ENCODE data around the gene COL6A2.
"Not testable (repeated sequence)": the region's sequence is repeated elsewhere in the genome, so short reads cannot be mapped to it uniquely, and the experiment has no call there.

The COL6A2 gene

DNA sequence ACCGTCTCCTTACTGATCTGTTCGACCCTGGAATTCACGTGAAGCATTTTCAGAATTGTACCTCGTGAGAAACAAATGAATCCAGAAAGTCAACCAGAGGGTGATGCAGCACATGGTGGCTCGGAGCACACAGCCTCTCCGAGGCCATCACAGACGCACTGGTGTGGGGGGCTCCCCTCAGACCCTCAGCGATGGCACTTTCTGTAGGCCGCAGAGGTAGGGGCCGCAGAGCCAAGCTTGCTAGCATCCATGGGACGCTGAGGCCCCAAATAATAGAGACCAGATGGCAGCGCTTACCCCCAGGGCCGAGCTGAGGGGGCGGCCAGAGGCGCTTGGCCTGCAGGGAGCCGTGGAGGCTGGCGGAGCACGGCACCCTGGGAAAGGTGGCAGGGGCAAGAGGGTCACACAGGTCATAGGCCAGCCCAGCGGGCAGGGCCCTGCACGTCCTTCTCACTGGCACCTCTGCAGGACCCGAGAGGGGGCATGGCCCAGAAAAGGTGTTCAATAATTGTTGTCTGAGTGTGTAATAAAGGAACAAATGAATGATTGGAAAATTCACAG is 28.1 kb upstream of the COL6A2 start:
- Histone ChIP-seq H3K4me1 (ENCODE audit: insufficient read depth, low read length) (peaks cover 27% of the 10 kb centered on the region), H3K36me3 (ENCODE audit: insufficient read depth, low read length) (no peaks in the 10 kb centered on the region), H3K27ac (ENCODE audit: low read depth, low read length) (no peak overlapping the region), H3K9ac (ENCODE audit: low read length) (no peak overlapping the region), H3K4me3 (ENCODE audit: low read depth in 1 of 2, low read length in 2 of 2) (no peak overlapping the region), H3K27me3 (ENCODE audit: control insufficient read depth in 1 of 2, insufficient read depth in 2 of 2, low read length in 2 of 2) (no peaks in the 10 kb centered on the region), H3K9me3 (ENCODE audit: low read length) (no peaks in the 10 kb centered on the region)

- Histone ChIP-seq H3K4me3 (ENCODE audit: low read depth in 1 of 2, low read length in 2 of 2) (no peak overlapping the region), H3K9me3 (ENCODE audit: low read length) (no peaks in the 10 kb centered on the region), H3K27ac (ENCODE audit: low read depth, low read length) (no peak overlapping the region), H3K27me3 (ENCODE audit: control insufficient read depth in 1 of 2, insufficient read depth in 2 of 2, low read length in 2 of 2) (no peaks in the 10 kb centered on the region), H3K36me3 (ENCODE audit: insufficient read depth, low read length) (no peaks in the 10 kb centered on the region), H3K4me1 (ENCODE audit: insufficient read depth, low read length) (peaks cover 21% of the 10 kb centered on the region), H3K9ac (ENCODE audit: low read length) (no peak overlapping the region)
Observed at GRCh38 chr21:46071082-46071481, 26.8 kb upstream of the COL6A2 start.

- H3K27me3 ChIP-seq (ENCODE audit: control insufficient read depth in 1 of 2, insufficient read depth in 2 of 2, low read length in 2 of 2); H3K9me3 ChIP-seq (ENCODE audit: low read length); H3K36me3 ChIP-seq (ENCODE audit: insufficient read depth, low read length); H3K4me3 ChIP-seq (ENCODE audit: low read depth in 1 of 2, low read length in 2 of 2); H3K27ac ChIP-seq (ENCODE audit: low read depth, low read length); H3K9ac ChIP-seq (ENCODE audit: low read length): not testable (repeated sequence)
- peaks cover 26% of the 10 kb centered on the region for H3K4me1 ChIP-seq (ENCODE audit: insufficient read depth, low read length)
Observed at GRCh38 chr21:46076724-46077123, 21.2 kb upstream of the COL6A2 start.

GRCh38 chr21:46077674-46078101 is 20.2 kb upstream of the COL6A2 start:
- Histone ChIP-seq H3K27ac (ENCODE audit: low read depth, low read length) (no peak overlapping the region), H3K36me3 (ENCODE audit: insufficient read depth, low read length) (no peaks in the 10 kb centered on the region), H3K4me3 (ENCODE audit: low read depth in 1 of 2, low read length in 2 of 2) (no peak overlapping the region), H3K9me3 (ENCODE audit: low read length) (no peaks in the 10 kb centered on the region), H3K9ac (ENCODE audit: low read length) (no peak overlapping the region), H3K27me3 (ENCODE audit: control insufficient read depth in 1 of 2, insufficient read depth in 2 of 2, low read length in 2 of 2) (no peaks in the 10 kb centered on the region), H3K4me1 (ENCODE audit: insufficient read depth, low read length) (peaks cover 26% of the 10 kb centered on the region)

GRCh38 chr21:46078322-46078977 is 19.5 kb upstream of the COL6A2 start:
- H3K27ac ChIP-seq (ENCODE audit: low read depth, low read length), result no peak overlapping the region

DNA sequence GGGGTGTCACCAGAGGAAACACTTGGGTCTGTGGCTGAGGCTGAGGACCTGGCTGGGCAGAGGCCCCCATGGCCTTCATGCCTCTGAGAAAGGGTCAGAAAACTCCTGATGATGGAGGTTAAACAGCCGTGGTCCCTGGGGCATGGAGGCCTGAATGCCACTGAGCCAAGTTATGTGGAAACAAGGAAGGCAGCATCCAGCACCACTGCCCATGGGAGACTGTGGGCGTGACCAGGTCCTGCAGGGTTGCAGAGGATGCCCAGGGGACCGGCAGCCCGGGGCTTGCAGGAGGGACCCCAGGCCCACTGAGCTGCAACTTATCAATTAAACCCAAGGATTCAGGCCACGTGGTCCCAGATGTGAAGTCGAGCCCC is 18.9 kb upstream of the COL6A2 start:
- H3K27ac ChIP-seq (ENCODE audit: low read depth, low read length), result no peak overlapping the region

More at GRCh38 chr21:46078322-46078977, 19.5 kb upstream of the COL6A2 start:
- H3K27me3 ChIP-seq (ENCODE audit: control insufficient read depth in 1 of 2, insufficient read depth in 2 of 2, low read length in 2 of 2), result no peaks in the 10 kb centered on the region
- peaks cover 26% of the 10 kb centered on the region for H3K4me1 ChIP-seq (ENCODE audit: insufficient read depth, low read length)
- H3K9me3 ChIP-seq (ENCODE audit: low read length), result no peaks in the 10 kb centered on the region
- H3K9ac ChIP-seq (ENCODE audit: low read length), result no peak overlapping the region
- H3K4me3 ChIP-seq (ENCODE audit: low read depth in 1 of 2, low read length in 2 of 2), result no peak overlapping the region
- no peaks in the 10 kb centered on the region for H3K36me3 ChIP-seq (ENCODE audit: insufficient read depth, low read length)

DNA sequence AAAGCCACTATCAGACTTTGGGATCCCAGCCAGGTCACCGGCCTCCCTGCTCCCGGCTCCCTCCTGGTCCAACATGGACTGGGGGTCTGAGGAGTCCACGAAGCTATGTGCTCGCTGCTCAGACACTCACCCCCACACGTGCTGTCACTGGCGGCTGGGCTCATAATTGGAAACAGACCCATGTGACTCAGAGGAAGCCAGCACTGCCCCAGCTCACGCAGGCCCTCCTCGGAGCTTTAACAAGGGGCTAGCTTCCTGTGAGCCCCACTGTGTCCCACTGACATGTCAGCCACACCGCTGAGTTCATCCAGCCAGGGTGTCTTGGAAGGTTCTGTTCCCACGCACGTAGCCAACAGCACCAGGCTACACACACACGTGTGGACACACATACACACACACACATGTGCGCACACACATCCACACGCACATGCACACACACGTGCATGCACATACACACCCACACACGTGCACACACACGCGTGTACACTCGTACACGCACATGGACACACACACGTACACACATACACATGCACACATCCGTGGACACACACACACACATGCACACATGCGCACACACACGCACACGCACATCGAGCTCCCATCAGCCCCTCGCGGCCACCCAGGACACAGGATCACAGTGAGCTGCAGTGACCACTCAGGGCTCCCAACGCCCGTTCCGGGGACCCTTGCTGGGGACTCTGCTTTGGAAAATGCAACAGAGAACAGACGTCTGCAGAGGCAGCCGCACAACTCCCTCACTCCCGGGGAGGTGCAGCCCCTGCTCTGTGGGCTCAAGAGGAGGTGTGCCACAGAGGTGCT is 18.4 kb upstream of the COL6A2 start:
- Histone ChIP-seq H3K9me3 (ENCODE audit: low read length) (no peaks in the 10 kb centered on the region), H3K27ac (ENCODE audit: low read depth, low read length) (no peak overlapping the region)

More for the DNA sequence above, 18.9 kb upstream of the COL6A2 start:
- H3K9ac ChIP-seq (ENCODE audit: low read length), result no peak overlapping the region
- no peak overlapping the region for H3K4me3 ChIP-seq (ENCODE audit: low read depth in 1 of 2, low read length in 2 of 2)
- no peaks in the 10 kb centered on the region for H3K27me3 ChIP-seq (ENCODE audit: control insufficient read depth in 1 of 2, insufficient read depth in 2 of 2, low read length in 2 of 2)
- H3K4me1 ChIP-seq (ENCODE audit: insufficient read depth, low read length), result peaks cover 26% of the 10 kb centered on the region
- no peaks in the 10 kb centered on the region for H3K36me3 ChIP-seq (ENCODE audit: insufficient read depth, low read length)
- H3K9me3 ChIP-seq (ENCODE audit: low read length), result no peaks in the 10 kb centered on the region

GRCh38 chr21:46080171-46081021 is 17.5 kb upstream of the COL6A2 start:
- no peaks in the 10 kb centered on the region for H3K36me3 ChIP-seq (ENCODE audit: insufficient read depth, low read length)
- no peak overlapping the region for H3K9ac ChIP-seq (ENCODE audit: low read length)
- H3K4me3 ChIP-seq (ENCODE audit: low read depth in 1 of 2, low read length in 2 of 2), result no peak overlapping the region
- no peaks in the 10 kb centered on the region for H3K27me3 ChIP-seq (ENCODE audit: control insufficient read depth in 1 of 2, insufficient read depth in 2 of 2, low read length in 2 of 2)
- no peaks in the 10 kb centered on the region for H3K9me3 ChIP-seq (ENCODE audit: low read length)
- peak overlapping the region; percentile 41 for H3K27ac ChIP-seq (ENCODE audit: low read depth, low read length)
- peaks cover 26% of the 10 kb centered on the region for H3K4me1 ChIP-seq (ENCODE audit: insufficient read depth, low read length)

More for the DNA sequence above, 18.4 kb upstream of the COL6A2 start:
- H3K4me3 ChIP-seq (ENCODE audit: low read depth in 1 of 2, low read length in 2 of 2), result no peak overlapping the region
- peaks cover 26% of the 10 kb centered on the region for H3K4me1 ChIP-seq (ENCODE audit: insufficient read depth, low read length)
- no peaks in the 10 kb centered on the region for H3K27me3 ChIP-seq (ENCODE audit: control insufficient read depth in 1 of 2, insufficient read depth in 2 of 2, low read length in 2 of 2)
- H3K36me3 ChIP-seq (ENCODE audit: insufficient read depth, low read length), result no peaks in the 10 kb centered on the region
- H3K9ac ChIP-seq (ENCODE audit: low read length), result no peak overlapping the region

DNA sequence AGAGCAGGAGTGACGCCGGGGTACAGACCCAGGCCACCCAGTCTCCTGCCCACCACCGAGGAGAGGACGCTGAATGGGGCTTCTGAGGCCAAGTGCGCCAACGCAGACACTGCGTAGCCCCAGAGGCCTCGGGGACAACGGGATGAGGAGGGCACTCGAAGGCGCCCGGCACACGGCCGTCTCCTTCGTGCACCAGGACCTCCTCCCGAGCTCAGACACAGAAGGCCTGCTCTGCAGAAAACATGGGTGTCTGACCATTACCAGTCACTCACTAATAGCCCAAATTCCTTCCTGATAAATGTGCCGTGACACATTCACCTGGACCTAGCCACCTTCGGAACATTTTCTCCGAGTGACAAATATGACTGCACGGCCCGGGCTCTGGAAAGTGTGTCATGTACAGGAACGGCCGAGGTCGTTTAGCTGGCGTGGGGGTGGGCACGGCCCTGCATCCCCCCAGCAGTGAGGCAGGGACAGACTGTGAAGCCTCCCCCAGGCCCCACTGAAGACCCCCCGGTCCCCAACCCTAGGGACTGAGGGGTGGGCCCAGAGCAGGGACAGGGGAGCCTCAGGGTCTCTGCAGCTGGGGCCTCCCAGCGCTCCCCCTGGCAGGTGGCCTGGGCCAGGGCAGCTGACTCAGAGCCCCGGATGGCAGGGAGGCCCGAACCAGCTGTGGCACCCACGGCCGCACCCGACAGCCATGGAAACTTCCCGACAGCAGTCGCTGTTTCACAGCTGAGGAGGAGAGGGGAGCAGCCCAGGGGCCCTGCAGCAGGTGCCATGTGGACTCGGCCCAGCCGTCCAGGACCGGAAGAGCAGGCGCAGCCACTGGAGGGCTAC is 16.7 kb upstream of the COL6A2 start:
- H3K4me3 ChIP-seq (ENCODE audit: low read depth in 1 of 2, low read length in 2 of 2), result no peak overlapping the region
- H3K27ac ChIP-seq (ENCODE audit: low read depth, low read length), result peak overlapping the region; percentile 41

DNA sequence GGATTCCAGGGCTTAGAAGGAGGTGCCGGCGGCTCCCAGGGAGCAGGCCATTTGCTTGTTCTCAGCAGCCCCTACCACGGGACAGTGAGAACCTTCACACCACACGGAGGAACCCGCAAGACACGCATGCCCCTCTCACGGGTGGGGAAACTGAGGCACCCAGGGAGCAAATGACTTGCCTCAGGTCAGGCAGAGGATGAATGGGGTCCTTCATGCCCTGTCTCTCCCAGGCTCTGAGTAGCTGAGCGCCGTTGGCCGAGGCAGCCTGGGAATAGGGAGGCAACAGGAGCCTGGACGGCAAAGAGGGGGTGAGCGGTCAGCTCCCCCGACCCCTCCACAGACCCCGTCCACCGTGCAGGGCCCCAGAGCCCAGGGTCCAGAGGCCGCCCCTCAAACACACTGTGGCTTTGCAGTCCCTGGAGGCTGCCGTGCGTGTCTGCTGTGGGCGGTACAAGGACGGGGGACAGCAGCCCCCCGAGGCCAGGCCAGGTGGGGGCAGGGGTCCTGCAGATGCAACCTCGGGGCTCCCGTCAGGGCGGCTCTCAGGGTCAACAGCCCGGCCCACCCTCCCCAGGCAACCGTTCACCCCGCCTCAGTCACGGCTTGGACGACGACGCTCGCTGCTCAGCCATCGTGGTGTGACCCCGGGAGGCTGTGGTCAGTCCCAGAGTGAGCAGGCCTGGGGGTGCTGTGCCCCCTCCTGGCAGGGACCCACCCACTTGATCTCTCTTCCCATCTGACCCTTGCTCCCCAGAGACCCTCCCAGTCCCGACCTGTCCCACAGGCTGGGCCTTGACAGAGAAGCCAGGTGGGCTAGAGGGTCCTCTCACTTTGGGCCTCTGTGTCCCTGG is 15.8 kb upstream of the COL6A2 start:
- H3K36me3 ChIP-seq (ENCODE audit: insufficient read depth, low read length), result no peaks in the 10 kb centered on the region
- no peak overlapping the region for H3K9ac ChIP-seq (ENCODE audit: low read length)
- H3K27ac ChIP-seq (ENCODE audit: low read depth, low read length), result no peak overlapping the region
- H3K9me3 ChIP-seq (ENCODE audit: low read length), result no peaks in the 10 kb centered on the region
- peaks cover 26% of the 10 kb centered on the region for H3K4me1 ChIP-seq (ENCODE audit: insufficient read depth, low read length)
- H3K4me3 ChIP-seq (ENCODE audit: low read depth in 1 of 2, low read length in 2 of 2), result no peak overlapping the region
- no peaks in the 10 kb centered on the region for H3K27me3 ChIP-seq (ENCODE audit: control insufficient read depth in 1 of 2, insufficient read depth in 2 of 2, low read length in 2 of 2)

More for the DNA sequence above, 16.7 kb upstream of the COL6A2 start:
- peaks cover 26% of the 10 kb centered on the region for H3K4me1 ChIP-seq (ENCODE audit: insufficient read depth, low read length)
- H3K9me3 ChIP-seq (ENCODE audit: low read length), result no peaks in the 10 kb centered on the region
- H3K27me3 ChIP-seq (ENCODE audit: control insufficient read depth in 1 of 2, insufficient read depth in 2 of 2, low read length in 2 of 2), result no peaks in the 10 kb centered on the region
- H3K36me3 ChIP-seq (ENCODE audit: insufficient read depth, low read length), result no peaks in the 10 kb centered on the region
- H3K9ac ChIP-seq (ENCODE audit: low read length), result no peak overlapping the region

All from muscle layer of colon (tissue), 2 donors.